ENCODE results near the gene LPCAT1.
A peak's percentile ranks its signal among the peaks of the same experiment; 100 is the strongest.

Gene LPCAT1

DNA sequence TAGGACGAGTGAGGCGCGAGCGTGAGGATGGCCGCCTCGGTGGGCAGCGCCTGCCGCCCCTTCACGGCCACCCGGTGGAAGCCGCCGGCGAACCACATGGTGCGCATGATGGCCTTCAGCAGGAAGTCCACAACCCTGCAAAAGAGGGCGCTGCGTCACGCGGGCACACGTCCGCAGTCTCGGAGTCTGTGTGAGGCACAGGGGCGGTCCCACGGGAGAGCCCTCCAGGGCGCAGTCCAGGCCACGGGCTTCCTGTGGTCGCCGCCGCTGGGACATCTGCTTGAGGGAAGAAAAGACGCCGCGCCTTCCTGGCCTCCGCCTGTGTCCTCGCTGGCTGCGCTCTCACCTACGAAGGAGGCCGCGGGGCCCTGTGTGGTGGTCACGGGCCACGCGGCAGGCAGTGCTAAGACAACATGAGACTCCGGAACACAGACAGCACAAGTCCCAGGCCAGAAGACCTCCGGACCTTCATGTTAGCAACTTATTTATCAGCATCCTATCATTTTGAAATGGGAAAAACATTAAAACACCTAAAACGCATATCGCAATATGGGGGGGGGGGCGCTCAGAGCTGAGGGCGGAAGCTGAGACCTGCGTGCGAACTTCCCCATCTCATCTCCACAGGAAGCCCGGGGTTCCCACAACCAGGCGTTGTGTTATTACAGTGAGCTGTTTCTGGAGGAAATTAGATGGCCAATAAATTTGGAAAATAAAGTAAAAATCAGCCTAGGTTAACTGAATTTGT, 28.8 kb downstream of the LPCAT1 start:
- ChIA-PET CTCF (no interaction called here), POLR2A (ENCODE audit: low non-redundant PET) (no interaction called here)
- TF ChIP-seq, protein P1, sequence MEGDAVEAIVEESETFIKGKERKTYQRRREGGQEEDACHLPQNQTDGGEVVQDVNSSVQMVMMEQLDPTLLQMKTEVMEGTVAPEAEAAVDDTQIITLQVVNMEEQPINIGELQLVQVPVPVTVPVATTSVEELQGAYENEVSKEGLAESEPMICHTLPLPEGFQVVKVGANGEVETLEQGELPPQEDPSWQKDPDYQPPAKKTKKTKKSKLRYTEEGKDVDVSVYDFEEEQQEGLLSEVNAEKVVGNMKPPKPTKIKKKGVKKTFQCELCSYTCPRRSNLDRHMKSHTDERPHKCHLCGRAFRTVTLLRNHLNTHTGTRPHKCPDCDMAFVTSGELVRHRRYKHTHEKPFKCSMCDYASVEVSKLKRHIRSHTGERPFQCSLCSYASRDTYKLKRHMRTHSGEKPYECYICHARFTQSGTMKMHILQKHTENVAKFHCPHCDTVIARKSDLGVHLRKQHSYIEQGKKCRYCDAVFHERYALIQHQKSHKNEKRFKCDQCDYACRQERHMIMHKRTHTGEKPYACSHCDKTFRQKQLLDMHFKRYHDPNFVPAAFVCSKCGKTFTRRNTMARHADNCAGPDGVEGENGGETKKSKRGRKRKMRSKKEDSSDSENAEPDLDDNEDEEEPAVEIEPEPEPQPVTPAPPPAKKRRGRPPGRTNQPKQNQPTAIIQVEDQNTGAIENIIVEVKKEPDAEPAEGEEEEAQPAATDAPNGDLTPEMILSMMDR (conservative IDR thresholded peaks at IDR 0.05; ENCODE audit: low read depth), result no peak
- peak overlapping the region; percentile 9; the same call in 1 of the 2 replicates for H3K27ac ChIP-seq
- no peak for DNase-seq (ENCODE audit: low spot score)

DNA sequence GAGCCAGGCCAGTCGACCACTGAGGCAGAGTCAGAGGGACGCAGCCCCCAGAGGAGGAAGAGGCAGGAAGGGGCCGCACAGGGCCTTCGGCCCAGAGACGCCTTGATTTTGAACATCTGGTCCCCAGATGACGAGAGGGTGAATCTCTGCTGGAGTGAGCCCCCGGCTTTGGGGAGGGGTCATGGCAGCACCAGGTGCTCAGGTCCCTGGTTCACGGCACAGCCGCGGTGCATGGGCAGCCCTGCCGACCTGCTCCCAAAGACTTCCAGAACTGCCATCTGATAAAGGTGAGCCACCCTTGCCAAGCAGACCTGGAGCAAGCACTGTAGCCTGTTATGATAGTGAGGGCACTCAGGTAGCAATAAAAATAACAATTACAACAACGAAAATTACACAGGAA, 29.8 kb downstream of the LPCAT1 start:
- CTCF ChIA-PET, result no interaction called here
- no peak for DNase-seq (ENCODE audit: low spot score)
- no peak overlapping the region for H3K27ac ChIP-seq
- POLR2A ChIA-PET (ENCODE audit: low non-redundant PET), result no interaction called here
- TF ChIP-seq, protein P1 (conservative IDR thresholded peaks at IDR 0.05; ENCODE audit: low read depth), result no peak

DNA sequence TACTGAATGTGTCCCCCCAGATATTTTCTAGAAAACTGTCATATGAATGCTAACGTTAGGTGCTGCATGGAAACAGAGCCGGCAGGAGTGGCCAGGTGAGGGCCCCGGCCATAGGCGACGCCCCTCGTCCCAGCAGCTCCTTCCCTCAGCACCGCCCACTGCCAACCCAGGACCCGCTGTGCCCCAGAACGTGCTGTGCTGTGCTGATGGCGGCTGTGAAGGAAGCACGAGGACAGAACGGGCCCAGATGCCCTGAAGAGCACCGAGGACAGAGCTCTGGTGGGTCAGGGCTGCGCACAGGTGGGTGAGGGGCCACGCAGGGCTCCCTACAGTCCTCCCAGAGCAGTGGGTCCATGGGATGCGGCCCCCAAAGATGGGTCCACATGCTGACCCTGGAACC, 30.3 kb downstream of the LPCAT1 start:
- ChIA-PET CTCF (interaction anchor here (1.5 kb wide), 1 partner anchor 152 kb away, joined by 5 read pairs; no protein-coding TSS in a partner anchor), POLR2A (ENCODE audit: low non-redundant PET) (no interaction called here)
- H3K27ac ChIP-seq, result 0 out of 2 replicates have a peak overlapping the region, but pooled peaks have one; percentile 5

DNA sequence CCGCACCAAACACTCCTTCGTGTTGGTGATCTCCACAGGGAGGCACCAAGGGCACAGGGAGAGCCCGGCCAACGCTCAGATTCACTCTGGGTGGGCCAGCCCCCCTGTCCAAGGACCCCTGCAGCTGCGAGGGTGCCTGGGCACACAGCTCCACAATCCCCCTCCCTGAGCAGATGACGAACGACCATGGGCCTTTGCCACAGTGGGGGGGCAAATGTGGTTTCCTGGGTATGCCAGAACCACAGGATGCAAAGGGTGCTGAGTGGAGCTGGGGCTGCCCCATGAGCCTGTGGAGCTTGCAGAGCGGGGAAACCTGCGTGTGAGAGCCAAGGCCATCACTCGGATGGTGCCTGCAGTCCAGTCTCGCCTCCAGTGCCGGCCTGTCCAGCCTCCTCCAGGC, 31.0 kb downstream of the LPCAT1 start:
- CTCF ChIA-PET, result interaction anchor here (1.5 kb wide), 1 partner anchor 152 kb away, joined by 5 read pairs; no protein-coding TSS in a partner anchor
- POLR2A ChIA-PET (ENCODE audit: low non-redundant PET), result no interaction called here
- TF ChIP-seq, protein P1 (conservative IDR thresholded peaks at IDR 0.05; ENCODE audit: low read depth), result no peak

More for the DNA sequence above, 30.3 kb downstream of the LPCAT1 start:
- TF ChIP-seq, protein P1 (conservative IDR thresholded peaks at IDR 0.05; ENCODE audit: low read depth), result no peak
- DNase-seq (ENCODE audit: low spot score), result no peak

DNA sequence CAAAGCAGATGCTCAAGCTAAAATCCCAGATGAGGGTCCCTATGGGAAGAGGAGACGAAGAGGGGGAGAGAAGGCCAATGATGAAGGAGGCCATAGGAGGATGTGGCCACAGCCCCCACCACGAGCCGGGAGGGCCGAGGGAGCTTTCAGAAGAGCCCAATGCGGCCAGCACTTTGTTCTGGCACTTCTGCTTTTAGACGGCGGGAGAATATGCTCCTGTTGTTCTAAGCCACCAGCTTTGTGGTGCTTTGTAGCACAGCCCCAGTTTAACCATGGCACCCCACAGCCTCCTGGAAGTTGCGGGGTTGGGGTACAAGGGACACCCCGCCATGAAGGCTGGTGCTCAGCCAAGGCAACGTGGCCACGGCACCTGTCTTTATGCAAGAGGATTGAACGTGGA, 33.4 kb downstream of the LPCAT1 start:
- ChIA-PET CTCF (no interaction called here), POLR2A (ENCODE audit: low non-redundant PET) (no interaction called here)
- H3K27ac ChIP-seq, result peak overlapping the region; percentile 17; the same call in 1 of the 2 replicates
- no peak for DNase-seq (ENCODE audit: low spot score)
- TF ChIP-seq, protein P1 (conservative IDR thresholded peaks at IDR 0.05; ENCODE audit: low read depth), result no peak

More for the DNA sequence above, 31.0 kb downstream of the LPCAT1 start:
- 0 out of 2 replicates have a peak overlapping the region, but pooled peaks have one; percentile 5 for H3K27ac ChIP-seq
- no peak for DNase-seq (ENCODE audit: low spot score)

DNA sequence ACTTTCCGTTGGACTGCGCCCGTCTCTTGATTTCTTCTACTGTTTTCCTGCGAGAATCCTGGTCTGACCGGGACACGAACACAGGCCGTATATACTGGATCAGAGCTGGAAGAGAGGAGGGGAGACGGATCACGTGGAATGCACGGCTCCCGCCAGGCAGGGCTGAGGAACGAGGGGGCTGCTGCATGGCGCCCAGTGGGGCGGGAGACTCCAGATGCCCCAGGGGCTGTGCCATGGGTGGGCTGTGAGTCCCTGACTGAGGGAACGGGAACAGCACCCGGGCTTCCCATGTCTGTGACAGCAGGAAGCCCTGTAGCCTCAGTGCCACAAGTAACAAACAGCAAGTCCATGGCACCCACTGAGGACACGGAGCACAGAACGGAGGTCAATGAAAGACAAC, 34.0 kb downstream of the LPCAT1 start:
- TF ChIP-seq, protein P1 (conservative IDR thresholded peaks at IDR 0.05; ENCODE audit: low read depth), result no peak
- POLR2A ChIA-PET (ENCODE audit: low non-redundant PET), result no interaction called here
- no peak for DNase-seq (ENCODE audit: low spot score)
- CTCF ChIA-PET, result no interaction called here
- H3K27ac ChIP-seq, result peak overlapping the region; percentile 17

Measured in RWPE1 (cell line).